Glomerular visceral epithelial cell (primary cell): ENCODE results near the gene KAT8.
"Not testable (repeated sequence)": the region's sequence is repeated elsewhere in the genome, so short reads cannot be mapped to it uniquely, and the experiment has no call there.

ENCODE experiments used
- DNase-seq: peaks from one replicate; pipeline ENCODE4 v3.0.0-alpha.2; 2016; ENCODE audit errors: extremely low spot score

The KAT8 gene

DNA sequence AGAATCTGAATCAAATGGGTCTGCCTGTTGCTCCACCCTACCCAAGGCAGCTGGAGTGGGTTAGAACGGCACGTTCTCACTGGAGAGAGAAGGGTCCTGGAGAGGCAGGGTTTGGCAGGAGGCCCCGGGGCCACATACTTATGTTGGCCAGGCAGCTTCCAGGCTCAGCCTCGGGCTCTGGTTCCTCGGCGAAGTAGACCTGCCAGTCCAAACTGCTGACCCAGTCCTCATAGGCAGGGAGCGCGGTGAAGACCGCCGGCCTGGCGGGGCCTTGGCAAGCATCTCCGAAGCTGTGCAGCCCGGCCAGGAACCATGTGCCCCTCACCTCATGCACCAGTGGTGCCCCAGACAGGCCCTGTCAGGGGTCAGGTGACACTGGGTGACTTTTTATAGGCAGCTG lies 33.5 kb upstream of the KAT8 start:
- no peak for DNase-seq

DNA sequence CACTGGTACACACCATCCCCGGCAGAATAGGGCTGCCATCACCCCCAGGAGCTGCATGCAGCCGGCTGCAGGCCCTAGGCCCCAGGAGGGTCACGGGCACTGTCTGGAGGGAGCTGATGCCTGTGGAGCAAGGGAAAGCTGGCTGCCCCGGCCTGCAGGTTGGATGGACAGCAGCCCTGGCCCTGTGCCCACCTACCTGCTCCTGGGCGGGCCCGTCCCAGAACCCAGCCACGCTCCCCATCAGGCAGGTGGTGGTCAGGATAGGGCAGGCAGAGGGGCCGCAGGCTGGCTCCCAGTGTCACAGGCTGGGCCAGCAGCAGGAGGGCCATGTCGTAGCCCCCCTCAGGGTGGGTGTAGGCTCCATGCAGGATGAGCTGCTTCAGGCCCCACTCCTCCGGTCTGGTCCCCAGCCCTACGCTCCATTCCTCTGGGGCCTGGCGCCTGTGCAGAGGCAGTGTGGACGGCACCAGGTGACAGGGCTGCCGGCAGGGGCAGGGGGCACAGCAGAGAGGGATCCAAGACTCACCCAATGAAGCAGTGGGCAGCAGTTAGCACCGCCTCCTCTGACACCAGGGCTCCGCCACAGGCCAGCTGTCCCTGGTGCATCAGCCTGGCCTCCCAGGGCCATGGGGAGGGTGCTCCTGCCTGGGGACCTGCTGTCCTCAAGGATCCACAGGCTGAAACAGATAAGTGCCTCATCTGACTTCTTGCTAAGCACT lies 32.7 kb upstream of the KAT8 start:
- DNase-seq, result no peak

GRCh38 chr16:31085411-31085810 lies 32.1 kb upstream of the KAT8 start:
- no peak for DNase-seq

GRCh38 chr16:31085873-31086628 lies 31.4 kb upstream of the KAT8 start:
- no peak for DNase-seq

GRCh38 chr16:31086629-31086906 lies 30.9 kb upstream of the KAT8 start:
- DNase-seq, result no peak

DNA sequence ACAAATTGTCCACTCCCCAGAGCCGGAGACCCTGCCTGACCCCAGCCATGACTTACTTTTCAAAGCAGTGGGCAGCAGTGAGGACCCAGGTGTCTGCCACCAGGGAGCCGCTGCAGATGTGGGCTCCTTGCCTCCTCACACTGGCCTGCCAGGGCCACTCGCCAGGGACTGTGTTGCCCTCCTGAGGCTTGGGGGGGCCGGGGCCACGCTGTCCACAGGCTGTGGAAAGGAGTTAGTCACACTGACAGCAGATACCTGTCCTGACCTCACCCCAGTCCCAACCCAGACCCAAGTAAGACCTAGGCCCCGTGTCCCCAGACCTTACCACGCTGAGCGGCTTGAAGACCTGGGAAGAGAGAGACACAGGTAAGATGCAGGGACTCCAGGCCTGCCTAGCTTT lies 30.0 kb upstream of the KAT8 start:
- no peak for DNase-seq

- DNase-seq, result no peak
Measured at GRCh38 chr16:31087971-31088370, 29.5 kb upstream of the KAT8 start.

GRCh38 chr16:31088459-31089183 lies 28.8 kb upstream of the KAT8 start, which contains the start of gene PRSS53:
Gene PRSS53, minus strand, starts transcription at chr16:31088943. Its CDS starts 134 bp downstream, at chr16:31088809.
- no peak for DNase-seq

DNA sequence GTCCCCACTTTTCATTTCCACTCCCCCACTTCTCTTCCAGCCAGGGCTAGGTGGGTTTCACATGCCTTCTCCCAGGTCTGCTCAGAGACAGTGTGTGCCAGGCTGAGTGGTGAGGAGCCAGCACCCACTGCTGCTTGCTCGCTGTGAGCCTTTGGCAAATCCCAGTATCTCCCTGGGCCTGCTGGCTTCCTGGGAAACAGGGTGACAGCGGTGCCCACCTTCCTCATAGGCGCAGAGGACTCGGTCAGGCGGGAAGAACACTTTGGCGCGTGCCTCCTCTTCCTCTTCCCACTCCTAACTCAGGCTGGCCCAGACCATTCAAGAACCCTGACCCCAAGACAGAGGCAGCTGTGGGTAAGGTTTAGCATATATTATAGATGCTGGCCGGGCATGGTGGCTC lies 28.3 kb upstream of the KAT8 start:
- no peak for DNase-seq

DNA sequence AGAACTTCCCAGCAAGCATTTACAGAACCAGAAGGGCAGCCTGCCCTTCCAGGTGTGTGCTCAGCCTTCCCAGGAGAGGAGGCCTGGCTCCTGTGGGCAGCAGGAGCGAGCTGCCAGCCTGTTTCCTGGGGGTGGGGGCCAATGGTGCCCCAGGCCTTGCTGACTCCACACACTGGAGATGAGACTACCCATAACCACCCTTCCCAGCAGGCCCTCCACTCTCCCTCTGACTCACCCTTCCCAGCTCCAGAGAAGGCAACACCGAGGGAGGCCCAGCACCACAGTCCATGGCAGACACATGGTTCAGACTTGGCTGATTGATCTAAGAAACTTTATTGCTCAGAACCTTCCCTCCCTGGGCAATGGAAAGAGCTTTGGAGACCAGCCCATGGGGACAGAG lies 26.9 kb upstream of the KAT8 start:
- DNase-seq, result peak; percentile 40

- DNase-seq, result no peak
Measured at GRCh38 chr16:31092330-31092729, 25.1 kb upstream of the KAT8 start.

DNA sequence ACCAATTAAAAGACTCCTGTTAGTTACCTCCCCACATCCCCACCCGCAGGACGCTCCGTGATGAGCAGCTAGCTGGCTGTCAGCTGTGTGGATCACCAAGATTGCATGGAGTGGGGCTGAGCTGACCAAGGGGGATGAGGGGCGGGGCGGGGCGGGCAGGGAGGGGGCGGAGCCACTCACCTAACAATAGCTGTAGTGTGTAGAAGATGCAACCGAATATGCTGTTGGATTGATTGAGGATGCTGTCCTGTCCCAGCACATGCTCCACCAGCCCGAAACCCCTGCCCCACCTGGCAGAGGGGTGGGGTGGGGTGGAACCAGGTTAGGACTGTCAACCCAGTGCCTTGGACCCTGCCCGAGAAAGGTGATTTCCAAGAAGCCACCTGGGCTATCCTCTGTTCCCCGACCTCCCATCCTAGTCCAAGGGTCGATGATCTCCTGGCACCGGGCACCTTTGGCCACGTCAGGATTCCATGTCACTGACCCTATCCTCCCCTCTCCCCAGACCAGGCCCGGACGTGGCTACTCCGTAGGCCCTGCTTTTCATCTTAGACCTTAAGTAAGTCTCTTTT lies 24.2 kb upstream of the KAT8 start:
- DNase-seq, result peak; percentile 69

GRCh38 chr16:31094088-31094423 lies 23.4 kb upstream of the KAT8 start:
- no peak for DNase-seq

DNA sequence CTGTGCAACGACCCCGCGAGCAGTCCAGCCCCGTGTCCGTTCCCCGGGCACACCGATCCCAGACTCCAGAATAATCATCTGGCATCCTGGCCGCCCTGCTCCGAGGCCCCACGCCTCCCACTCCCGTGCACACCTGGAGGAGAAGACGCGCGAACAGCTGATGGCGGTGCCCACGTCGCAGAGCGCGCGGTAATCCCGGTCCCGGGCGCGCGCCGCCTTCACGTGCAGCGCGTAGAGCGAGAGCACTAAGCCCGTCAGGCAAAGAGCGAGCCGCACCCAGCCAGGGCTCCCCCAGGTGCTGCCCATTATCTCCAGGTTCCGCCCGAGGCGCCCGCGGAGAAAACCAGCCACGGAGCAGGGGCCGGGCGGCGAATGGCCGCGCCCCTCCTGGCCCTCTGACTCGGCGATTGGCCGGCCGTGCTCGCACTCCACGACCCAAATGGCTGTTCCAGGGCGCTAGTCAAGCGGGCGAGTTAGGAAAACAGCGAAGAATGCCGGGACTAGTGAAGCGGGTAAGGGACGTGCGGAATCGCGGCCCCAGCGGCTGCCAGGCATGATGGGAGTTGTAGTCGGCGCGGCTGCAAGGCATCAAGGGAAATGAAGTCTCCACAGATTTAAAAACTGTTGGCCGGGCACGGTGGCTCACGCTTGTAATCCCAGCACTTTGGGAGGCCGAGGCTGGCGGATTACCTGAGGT lies 22.9 kb upstream of the KAT8 start, which contains the start of gene VKORC1:
Gene VKORC1 (minus strand): TSS at position 374 of the 697 bp plus-strand sequence. CDS start 68 bp downstream, at position 306.
- peak; percentile 97 for DNase-seq

- DNase-seq, result no peak
Measured at GRCh38 chr16:31099860-31100638, 17.4 kb upstream of the KAT8 start.

DNA sequence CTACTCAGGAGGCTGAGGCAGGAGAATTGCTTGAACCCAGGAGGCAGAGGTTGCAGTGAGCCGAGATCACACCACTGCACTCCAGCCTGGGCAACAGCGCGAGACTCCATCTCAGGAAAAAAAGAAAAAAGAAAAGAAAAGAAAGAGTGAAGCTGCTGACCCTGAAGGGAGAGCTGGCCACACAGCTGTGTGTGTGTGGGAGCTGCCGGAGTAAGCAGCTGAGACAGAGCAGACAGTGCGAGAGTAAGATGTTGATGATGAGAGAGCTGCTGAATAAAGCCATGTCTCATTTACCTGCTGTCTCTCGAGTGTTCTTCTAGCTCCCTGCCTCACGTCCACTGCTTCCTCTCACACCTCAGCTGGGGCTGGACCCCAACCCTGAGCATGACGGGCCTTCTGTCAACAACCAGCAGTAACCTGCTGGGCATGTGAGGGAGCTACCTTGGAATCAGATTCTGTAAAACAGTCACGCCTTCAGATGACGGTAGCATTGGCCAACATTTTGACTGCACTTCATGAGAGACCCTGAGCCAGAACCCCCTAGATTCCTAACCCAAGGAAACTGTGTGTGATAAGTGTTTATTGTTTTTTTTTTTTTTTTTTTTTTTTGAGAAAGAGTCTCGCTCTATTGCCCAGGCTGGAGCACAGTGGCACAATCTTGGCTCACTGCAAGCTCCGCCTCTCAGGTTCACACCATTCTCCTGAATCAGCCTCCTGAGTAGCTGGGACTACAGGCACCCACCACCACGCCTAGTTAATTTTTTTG lies 16.4 kb upstream of the KAT8 start:
- DNase-seq, result not testable (repeated sequence)

DNA sequence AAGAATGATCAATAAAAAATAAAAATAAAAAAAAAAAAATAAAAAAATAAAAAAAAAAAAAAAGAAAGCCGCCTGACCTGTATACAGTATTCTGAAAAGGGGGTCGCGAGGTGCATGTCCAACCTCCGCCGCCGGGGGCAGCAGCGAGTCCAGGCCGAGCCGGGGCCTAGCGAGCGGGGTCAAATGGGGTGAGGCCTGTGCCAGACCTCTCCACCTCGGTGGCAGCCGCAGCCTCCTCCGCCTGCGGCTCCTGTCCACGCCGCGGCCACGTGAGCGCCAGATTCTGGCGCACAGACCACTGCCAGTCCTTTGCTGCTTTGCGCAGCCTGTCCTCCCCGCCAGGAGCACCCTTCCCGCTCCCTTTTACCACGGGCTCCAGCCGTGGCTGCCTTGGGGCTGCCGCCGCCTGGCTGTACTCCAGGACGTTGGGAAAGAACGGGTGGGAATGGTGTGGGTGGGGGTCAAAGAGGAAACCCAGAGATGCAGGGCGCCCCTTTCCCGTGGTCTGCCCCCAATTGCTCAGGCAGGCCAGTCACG lies 11.7 kb upstream of the KAT8 start:
- DNase-seq, result peak; percentile 64

DNA sequence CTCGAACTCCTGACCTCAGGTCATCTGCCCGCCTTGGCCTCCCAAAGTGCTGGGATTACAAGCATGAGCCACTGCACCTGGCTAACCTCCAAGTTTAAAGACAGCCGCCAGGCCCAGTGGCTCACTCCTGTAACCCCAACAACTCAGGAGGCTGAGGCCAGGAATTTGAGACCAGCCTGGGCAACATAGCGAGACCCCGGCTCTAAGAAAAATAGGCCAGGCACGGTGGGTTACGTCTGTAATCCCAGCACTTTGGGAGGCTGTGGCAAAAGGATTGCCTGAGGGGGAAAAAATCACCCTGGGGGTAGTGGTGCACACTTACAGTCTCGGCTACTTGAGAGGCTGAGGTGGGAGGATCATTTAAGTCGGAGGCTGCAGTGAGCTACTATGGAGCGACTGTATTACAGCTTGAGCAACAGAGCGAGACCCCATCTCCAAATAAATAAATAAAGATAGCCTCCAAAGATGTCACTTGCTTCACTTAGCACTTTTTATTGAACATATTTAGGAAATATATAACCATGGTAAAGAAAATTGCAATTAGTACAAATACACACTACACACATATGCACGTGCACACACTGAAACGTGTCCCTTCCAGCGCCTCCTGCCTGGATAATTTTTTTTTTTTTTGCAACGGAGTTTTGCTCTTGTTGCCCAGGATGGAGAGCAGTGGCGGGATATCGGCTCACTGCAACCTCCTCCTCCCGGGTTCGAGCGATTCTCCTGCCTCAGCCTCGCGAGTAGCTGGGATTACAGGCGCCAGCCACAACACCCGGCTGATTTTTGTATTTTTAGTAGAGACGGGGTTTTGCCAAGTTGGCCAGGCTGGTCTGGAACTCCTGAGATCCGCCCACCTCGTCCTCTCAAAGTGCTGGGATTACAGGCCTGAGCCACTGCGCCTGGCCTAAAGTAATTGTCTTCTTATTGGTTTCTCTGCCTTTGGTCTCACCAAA lies 10.7 kb upstream of the KAT8 start:
- no peak for DNase-seq

DNA sequence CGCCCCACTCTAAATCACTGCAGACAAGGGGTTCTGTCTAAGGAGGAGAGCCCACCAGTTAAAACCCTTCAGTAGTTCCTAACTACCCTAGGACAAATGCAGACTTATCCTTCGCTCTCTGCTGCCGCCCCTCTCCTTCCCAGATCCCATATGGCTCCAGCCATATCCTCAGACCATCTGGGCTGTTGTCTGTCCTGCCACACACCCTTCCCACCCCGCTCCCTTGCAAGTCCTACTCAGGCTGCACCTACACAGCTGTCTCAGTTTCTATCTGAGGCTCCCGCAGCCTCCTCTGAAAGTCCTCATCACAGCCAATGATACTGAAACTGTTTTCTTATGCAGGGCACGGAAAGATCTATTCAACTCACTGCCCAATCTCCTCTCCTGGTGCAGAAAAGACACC lies 10.0 kb upstream of the KAT8 start:
- DNase-seq, result no peak
